ENCODE measurements around the gene NDUFB10.

NDUFB10 gene

GRCh38 chr16:1968146-1968953 lies 9.0 kb downstream of the NDUFB10 start:
- in situ Hi-C loops (cut with MboI; ENCODE audit: low sequenced_read_pairs): no loop called here

- in situ Hi-C loops (cut with MboI; ENCODE audit: low sequenced_read_pairs): no loop called here
Observed at GRCh38 chr16:1971796-1972489, 12.6 kb downstream of the NDUFB10 start, which contains the start of gene TBL3. TSS of gene TBL3 (plus strand) at chr16:1972053. CDS start at chr16:1972165, 112 bp downstream.

GRCh38 chr16:1972490-1972877 lies 13.1 kb downstream of the NDUFB10 start:
- in situ Hi-C loops (cut with MboI; ENCODE audit: low sequenced_read_pairs): no loop called here

GRCh38 chr16:1973461-1974156 lies 14.3 kb downstream of the NDUFB10 start:
- in situ Hi-C loops (cut with MboI; ENCODE audit: low sequenced_read_pairs): no loop called here

GRCh38 chr16:1974157-1975070 lies 15.1 kb downstream of the NDUFB10 start:
- in situ Hi-C loops (cut with MboI; ENCODE audit: low sequenced_read_pairs): no loop called here

- in situ Hi-C loops (cut with MboI; ENCODE audit: low sequenced_read_pairs): no loop called here
Observed at GRCh38 chr16:1975432-1976215, 16.3 kb downstream of the NDUFB10 start.

- in situ Hi-C loops (cut with MboI; ENCODE audit: low sequenced_read_pairs): no loop called here
Observed at GRCh38 chr16:1976216-1976520, 16.8 kb downstream of the NDUFB10 start.

GRCh38 chr16:1976951-1977874 lies 17.9 kb downstream of the NDUFB10 start:
- in situ Hi-C loops (cut with MboI; ENCODE audit: low sequenced_read_pairs): no loop called here

GRCh38 chr16:1977875-1978268 lies 18.5 kb downstream of the NDUFB10 start:
- in situ Hi-C loops (cut with MboI; ENCODE audit: low sequenced_read_pairs): no loop called here

- in situ Hi-C loops (cut with MboI; ENCODE audit: low sequenced_read_pairs): no loop called here
Observed at GRCh38 chr16:1978476-1979120, 19.3 kb downstream of the NDUFB10 start.

- in situ Hi-C loops (cut with MboI; ENCODE audit: low sequenced_read_pairs): no loop called here
Observed at GRCh38 chr16:1979271-1980029, 20.1 kb downstream of the NDUFB10 start.

GRCh38 chr16:1980030-1980769 lies 20.9 kb downstream of the NDUFB10 start:
- in situ Hi-C loops (cut with MboI; ENCODE audit: low sequenced_read_pairs): no loop called here

GRCh38 chr16:1980770-1981087 lies 21.4 kb downstream of the NDUFB10 start:
- in situ Hi-C loops (cut with MboI; ENCODE audit: low sequenced_read_pairs): no loop called here

GRCh38 chr16:1981398-1981836 lies 22.1 kb downstream of the NDUFB10 start, which contains the start of gene NOXO1:
TSS of gene NOXO1 (minus strand) at chr16:1981469. CDS start at chr16:1981179, 290 bp downstream.
- in situ Hi-C loops (cut with MboI; ENCODE audit: low sequenced_read_pairs): no loop called here

GRCh38 chr16:1982013-1982433 lies 22.7 kb downstream of the NDUFB10 start:
- in situ Hi-C loops (cut with MboI; ENCODE audit: low sequenced_read_pairs): no loop called here

- in situ Hi-C loops (cut with MboI; ENCODE audit: low sequenced_read_pairs): no loop called here
Observed at GRCh38 chr16:1982991-1983543, 23.7 kb downstream of the NDUFB10 start.

Data from HL-60/S4 treated with retinoic acid at 250 ng/mL for 4 days and 3 days (cell line).